Measurements from ENCODE around the gene CCL3.

DNA sequence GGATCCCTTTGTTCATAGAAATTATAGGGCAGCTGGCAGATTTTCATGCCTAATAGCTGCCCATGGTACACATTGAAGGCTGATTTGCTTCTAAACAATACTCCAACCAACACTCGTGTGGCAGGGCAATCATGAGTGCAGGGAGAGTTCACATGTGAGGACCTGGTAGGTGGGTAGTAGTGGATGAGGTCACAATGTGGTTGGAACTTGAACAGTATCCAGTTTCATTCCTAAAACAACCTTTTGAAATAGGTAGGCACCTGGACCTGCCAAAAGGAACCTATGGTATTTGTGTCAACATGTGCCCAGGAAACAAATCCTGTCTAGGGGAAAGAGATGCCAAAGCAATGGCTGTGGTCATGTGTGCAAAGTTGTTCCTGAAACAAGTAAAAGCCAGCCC, 46.5 kb upstream of the CCL3 start:
- TF ChIP-seq CTCF (IDR thresholded peaks at IDR 0.05) = no peak
- no peak for TF ChIP-seq EP300 (IDR thresholded peaks at IDR 0.05)
- no peak for TF ChIP-seq POLR2A (IDR thresholded peaks at IDR 0.05)
- no peak for TF ChIP-seq POLR2AphosphoS5 (IDR thresholded peaks at IDR 0.05)
